HL-60 (cell line): Measurements from ENCODE around the gene FBXL17.

Experiments
- GABPA ChIP-seq: IDR thresholded peaks from 2 replicates; pipeline ENCODE4 v1.6.1; 2012; ENCODE audit warnings: low read depth
- POLR2AphosphoS5 ChIP-seq: IDR thresholded peaks from 2 replicates; pipeline ENCODE4 v1.6.1; 2012; ENCODE audit warnings: low read depth
- REST ChIP-seq: IDR thresholded peaks from 2 replicates; pipeline ENCODE4 v1.6.1; 2012; ENCODE audit warnings: low read depth; ENCODE audit not compliant: insufficient replicate concordance
- SPI1 ChIP-seq: IDR thresholded peaks from 2 replicates; pipeline ENCODE4 v1.6.1; 2012; ENCODE audit warnings: low read depth, mild to moderate bottlenecking, borderline replicate concordance
- TF ChIP-seq, protein P1 (sequence below): IDR thresholded peaks from one replicate; pipeline ENCODE4 v1.5.1; 2011; ENCODE audit warnings: low read length, control low read depth, inconsistent platforms; ENCODE audit not compliant: insufficient read depth

DNA sequence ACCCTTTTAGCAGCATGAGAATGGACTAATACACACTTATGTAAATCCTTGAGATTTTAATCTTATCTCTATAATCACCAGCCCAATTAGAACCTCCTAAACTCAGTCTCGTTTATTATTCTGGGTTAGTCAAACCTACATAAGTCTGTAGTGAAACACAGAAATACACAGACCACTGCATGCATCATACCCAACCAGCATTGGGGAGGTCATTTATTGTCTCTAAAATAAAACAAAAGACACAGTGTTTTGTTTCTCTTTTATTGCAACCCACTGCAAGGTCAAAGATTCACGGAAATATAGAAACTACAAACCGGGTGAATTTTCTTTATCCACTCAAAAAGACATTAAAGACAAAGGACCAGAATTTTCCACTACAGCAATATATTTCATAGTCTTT is 523.1 kb downstream of the FBXL17 start:
- TF ChIP-seq GABPA (no peak), POLR2AphosphoS5 (no peak), REST (no peak), SPI1 (no peak)
- TF ChIP-seq, protein P1, sequence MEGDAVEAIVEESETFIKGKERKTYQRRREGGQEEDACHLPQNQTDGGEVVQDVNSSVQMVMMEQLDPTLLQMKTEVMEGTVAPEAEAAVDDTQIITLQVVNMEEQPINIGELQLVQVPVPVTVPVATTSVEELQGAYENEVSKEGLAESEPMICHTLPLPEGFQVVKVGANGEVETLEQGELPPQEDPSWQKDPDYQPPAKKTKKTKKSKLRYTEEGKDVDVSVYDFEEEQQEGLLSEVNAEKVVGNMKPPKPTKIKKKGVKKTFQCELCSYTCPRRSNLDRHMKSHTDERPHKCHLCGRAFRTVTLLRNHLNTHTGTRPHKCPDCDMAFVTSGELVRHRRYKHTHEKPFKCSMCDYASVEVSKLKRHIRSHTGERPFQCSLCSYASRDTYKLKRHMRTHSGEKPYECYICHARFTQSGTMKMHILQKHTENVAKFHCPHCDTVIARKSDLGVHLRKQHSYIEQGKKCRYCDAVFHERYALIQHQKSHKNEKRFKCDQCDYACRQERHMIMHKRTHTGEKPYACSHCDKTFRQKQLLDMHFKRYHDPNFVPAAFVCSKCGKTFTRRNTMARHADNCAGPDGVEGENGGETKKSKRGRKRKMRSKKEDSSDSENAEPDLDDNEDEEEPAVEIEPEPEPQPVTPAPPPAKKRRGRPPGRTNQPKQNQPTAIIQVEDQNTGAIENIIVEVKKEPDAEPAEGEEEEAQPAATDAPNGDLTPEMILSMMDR: no peak
